KOPT-K1 (cell line): Measurements from ENCODE around the gene TPX2.
"Not testable (repeated sequence)": the region's sequence is repeated elsewhere in the genome, so short reads cannot be mapped to it uniquely, and the experiment has no call there.

Experiments used
- H3K27ac ChIP-seq: fragments of 200-600 bp; sonication (generic); 2 replicates; pipeline ENCODE4 v1.5.1; 2016; ENCODE audit warnings: antibody characterized with exemption, mild to moderate bottlenecking, low read depth, low read length; ENCODE audit not compliant: poor library complexity, severe bottlenecking
- H3K36me3 ChIP-seq: fragments of 200-600 bp; sonication (generic); 2 replicates; pipeline ENCODE4 v1.5.1; 2017; ENCODE audit warnings: antibody characterized with exemption, mild to moderate bottlenecking, low read length, moderate library complexity; ENCODE audit not compliant: insufficient read depth
- H3K9me3 ChIP-seq: fragments of 200-600 bp; sonication (generic); 2 replicates; pipeline ENCODE4 v1.5.1; 2017; ENCODE audit warnings: antibody characterized with exemption, low read length, mild to moderate bottlenecking; ENCODE audit not compliant: insufficient read depth, poor library complexity, severe bottlenecking

Gene TPX2

DNA sequence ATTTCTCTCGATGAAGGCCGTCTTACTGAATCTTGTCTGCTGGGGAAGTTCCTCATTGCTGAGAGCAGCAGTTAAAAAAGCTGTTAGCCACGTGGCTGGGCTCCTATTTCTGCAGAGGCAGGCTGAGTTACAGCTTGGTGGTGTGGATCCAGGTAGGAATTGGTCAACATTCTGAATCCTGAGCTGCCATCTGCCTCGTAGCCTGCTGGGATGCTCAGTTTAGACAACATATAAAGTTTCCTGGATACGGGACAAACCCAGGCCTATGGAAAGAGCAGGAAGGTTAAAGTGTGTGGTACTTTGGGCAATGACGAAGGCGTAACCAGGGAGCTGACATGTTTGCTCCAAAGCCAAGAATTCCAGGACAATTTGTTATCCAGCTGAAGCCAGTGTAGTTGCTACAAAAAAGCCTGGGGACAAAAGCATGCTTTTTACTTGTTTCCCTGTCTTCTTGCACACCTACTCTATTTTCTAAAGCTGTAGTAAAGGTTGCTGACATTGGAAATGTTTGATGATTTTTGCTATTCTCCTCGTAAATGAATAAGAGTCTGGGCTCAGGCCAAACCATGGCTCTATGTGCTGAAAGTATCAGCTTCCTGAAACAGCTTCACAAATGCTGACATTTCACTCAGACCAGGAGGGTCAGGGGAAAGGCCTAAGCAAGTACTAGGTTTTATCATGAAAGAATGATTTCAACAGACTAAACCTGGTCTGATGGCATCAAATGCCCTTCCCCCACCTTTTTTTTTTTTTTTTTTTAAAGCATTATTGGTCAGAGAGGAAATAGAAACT, 67.7 kb downstream of the TPX2 start:
- Histone ChIP-seq H3K36me3 (peaks cover 93% of the 10 kb centered on the region), H3K27ac (no peak overlapping the region)

DNA sequence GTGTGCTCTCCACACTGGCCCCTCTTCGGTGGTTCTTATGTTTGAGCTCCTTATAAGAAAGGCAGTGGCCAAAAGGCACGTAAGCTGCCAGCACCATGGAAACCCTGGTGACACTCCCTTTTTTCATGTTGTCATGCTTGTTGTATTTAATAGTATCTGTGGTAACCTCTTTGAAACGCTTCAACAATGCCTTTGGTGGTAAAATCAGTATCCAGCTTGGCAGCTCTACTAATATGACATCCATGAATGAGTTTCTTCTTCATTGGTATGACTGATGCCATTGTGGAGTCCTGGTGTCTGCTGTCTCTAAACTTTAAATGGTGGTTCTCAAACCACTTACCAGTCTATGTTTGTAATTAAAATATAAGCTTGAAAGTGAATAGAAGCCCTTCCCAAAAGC, 69.4 kb downstream of the TPX2 start:
- H3K27ac ChIP-seq, result no peak overlapping the region
- H3K36me3 ChIP-seq, result peaks cover 86% of the 10 kb centered on the region
- no peaks in the 10 kb centered on the region for H3K9me3 ChIP-seq

More for the DNA sequence above, 67.7 kb downstream of the TPX2 start:
- H3K9me3 ChIP-seq, result no peaks in the 10 kb centered on the region

GRCh38 chr20:31809661-31810060, 70.6 kb downstream of the TPX2 start:
- H3K27ac ChIP-seq, result no peak overlapping the region
- H3K9me3 ChIP-seq, result no peaks in the 10 kb centered on the region
- peaks cover 74% of the 10 kb centered on the region for H3K36me3 ChIP-seq

DNA sequence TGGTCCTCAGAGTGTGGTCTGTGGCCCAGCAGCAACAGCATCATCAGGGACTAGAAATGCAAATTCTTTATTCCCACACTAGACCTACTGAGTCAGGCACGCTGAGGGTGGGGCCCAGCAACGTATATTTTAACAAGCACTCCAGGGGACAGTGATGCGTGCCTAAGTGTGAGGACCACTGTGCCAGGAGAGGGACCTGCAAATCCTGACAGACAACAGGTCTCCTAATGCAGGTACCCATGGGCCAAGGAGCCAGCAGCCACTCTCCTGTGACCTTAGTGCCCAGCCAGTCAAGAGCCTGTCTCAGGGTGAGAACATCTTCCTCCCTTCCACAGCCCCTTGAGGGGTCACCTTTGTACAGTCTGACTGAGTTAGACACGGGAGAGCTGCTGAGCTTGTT, 72.1 kb downstream of the TPX2 start:
- no peaks in the 10 kb centered on the region for H3K9me3 ChIP-seq
- H3K36me3 ChIP-seq, result peaks cover 59% of the 10 kb centered on the region
- no peak overlapping the region for H3K27ac ChIP-seq

- peaks cover 50% of the 10 kb centered on the region for H3K36me3 ChIP-seq
- H3K9me3 ChIP-seq, result no peaks in the 10 kb centered on the region
- H3K27ac ChIP-seq, result no peak overlapping the region
These were observed 73.0 kb downstream of the TPX2 start for GRCh38 chr20:31811796-31812728.

- Histone ChIP-seq H3K27ac (no peak overlapping the region), H3K9me3 (no peaks in the 10 kb centered on the region), H3K36me3 (peaks cover 36% of the 10 kb centered on the region)
These were observed 74.5 kb downstream of the TPX2 start for GRCh38 chr20:31813611-31814010.

GRCh38 chr20:31814142-31814541, 75.1 kb downstream of the TPX2 start:
- H3K27ac ChIP-seq, H3K9me3 ChIP-seq: not testable (repeated sequence)
- H3K36me3 ChIP-seq, result peaks cover 33% of the 10 kb centered on the region

DNA sequence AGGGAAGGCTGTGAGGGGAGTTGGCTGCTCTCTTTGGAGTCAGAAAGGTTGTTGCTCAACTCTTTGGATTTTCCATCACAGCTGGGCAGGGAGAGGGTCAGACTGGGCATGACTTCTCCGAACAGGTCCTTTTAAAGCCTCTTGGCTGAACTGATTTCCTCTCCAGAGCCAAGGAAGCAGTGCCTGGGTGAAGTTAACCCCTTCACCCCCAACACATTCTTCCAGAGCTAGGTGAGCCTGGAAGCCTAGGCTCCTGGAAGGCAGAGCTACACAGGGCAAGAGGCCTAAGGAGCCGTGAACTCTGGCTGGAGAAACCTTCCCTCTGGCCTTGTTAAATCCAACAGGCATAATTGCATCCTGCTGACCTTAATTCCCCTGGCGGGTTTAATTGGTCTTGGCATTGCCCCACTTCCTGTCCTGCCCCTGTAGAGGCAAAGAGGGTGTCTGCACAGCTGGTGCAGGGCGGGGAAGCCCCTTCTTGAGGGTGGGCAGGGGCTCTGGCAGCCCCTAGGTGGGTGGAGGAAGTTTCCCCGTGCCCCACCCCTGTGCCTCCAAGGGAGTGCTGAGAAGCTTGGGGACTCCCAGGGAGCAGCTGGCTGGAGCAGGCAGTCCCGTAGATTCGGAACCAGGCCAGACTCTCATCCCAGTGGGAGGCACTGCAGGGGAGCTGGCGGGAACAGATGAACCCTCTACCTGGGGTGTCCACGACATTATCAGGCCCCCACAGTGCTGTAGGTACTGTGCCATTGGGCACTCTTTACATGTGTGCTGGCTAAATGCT, 76.5 kb downstream of the TPX2 start:
- H3K27ac ChIP-seq, result no peak overlapping the region

DNA sequence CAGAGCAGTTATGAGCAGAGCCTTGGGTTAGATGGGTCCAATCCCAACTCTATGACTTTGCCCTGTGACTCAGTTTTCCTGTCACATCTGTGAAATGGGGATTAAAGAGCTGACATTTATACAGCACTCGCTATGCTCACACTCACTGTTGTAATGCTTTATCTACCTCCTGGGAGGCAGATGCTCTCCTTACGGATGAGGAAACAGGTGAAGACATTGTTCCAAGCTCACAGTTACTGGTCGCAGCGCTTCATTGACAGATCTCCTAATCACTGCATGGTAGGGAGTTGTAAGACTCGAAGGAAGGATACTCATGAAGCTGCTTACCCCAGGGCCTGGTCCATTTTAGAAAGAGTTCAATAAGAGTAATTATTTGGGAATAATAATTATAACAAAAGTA, 77.1 kb downstream of the TPX2 start:
- Histone ChIP-seq H3K27ac (no peak overlapping the region), H3K9me3 (no peaks in the 10 kb centered on the region), H3K36me3 (peaks cover 16% of the 10 kb centered on the region)

More for the DNA sequence above, 76.5 kb downstream of the TPX2 start:
- Histone ChIP-seq H3K9me3 (no peaks in the 10 kb centered on the region), H3K36me3 (peaks cover 22% of the 10 kb centered on the region)

GRCh38 chr20:31817461-31817860, 78.4 kb downstream of the TPX2 start:
- no peaks in the 10 kb centered on the region for H3K9me3 ChIP-seq
- H3K27ac ChIP-seq, result no peak overlapping the region
- peaks cover 4% of the 10 kb centered on the region; the same call in 1 of the 2 replicates for H3K36me3 ChIP-seq

DNA sequence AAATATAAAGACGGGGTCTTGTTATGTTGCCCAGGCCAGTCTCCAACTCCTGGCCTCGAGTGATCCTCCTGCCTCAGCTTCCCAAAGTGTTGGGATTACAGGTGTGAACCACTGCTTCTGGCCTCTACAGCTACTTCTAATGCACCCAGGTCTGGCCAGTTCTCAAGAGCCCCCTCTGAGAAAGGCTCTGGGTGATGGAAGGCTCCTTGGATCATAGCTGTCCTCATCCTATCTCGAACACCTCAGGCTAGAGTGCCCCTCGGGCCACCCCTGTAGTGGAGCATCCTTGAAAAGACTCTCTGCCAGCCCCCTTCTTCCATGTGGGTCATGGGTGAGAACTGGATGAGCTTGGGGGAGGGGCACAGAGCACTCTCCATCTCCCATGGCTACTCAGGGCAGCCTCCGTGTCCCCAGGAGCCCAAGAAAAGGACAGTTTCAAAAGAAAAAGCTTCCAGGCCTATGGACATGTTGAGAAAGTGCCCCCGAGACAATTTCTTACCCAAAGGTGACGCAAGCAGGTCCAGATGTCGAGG, 79.4 kb downstream of the TPX2 start:
- Histone ChIP-seq H3K9me3 (no peaks in the 10 kb centered on the region), H3K27ac (no peak overlapping the region), H3K36me3 (no peaks in the 10 kb centered on the region)

DNA sequence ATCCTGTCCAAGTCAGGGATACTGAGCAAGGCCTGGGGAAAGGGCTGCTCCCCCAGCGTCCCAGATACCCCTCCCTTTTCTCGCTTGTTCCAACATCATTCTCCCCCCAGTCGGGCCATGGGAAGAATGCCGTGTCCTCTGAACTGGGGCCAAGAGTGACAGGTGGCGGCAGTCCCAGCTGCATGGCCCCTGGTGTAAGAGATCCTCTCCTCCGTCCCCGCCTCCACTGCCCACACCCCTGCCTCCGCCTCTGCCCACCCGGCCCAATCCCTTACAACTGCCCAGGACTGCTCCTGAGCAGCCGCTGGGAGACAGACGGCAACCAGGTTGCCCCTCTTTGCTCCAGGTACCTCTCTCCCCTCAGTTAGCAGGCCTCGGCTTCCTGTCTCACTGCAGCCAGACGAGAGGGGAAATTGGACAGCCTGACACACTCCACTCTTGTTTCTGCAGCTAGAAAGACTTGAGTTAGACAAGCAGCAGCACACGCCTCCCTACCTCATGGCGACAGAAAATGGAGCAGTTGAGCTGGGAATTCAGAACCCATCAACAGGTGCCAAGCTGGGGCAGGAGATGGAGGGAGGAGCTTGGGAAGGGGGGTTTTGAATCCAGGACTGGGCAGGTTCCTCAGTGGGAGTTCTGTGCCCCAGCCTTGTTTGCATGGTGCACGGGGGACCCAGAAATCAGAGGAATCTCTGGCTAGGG, 80.1 kb downstream of the TPX2 start, which contains the start of gene MYLK2:
Gene MYLK2 (plus strand): TSS at position 274 of the 702 bp plus-strand sequence. CDS start 225 bp downstream, at position 499.
- H3K27ac ChIP-seq, result no peak within 1 kb of the TSS

GRCh38 chr20:31820228-31820627, 81.1 kb downstream of the TPX2 start:
- H3K27ac ChIP-seq, result no peak overlapping the region
- H3K36me3 ChIP-seq, result no peaks in the 10 kb centered on the region
- no peaks in the 10 kb centered on the region for H3K9me3 ChIP-seq

More for the DNA sequence above, 80.1 kb downstream of the TPX2 start, which contains the start of gene MYLK2:
- no peaks in the 10 kb centered on the region for H3K9me3 ChIP-seq
- H3K36me3 ChIP-seq, result no peaks in the 10 kb centered on the region

GRCh38 chr20:31821427-31821826, 82.3 kb downstream of the TPX2 start:
- H3K36me3 ChIP-seq, result no peaks in the 10 kb centered on the region
- no peak overlapping the region for H3K27ac ChIP-seq
- no peaks in the 10 kb centered on the region for H3K9me3 ChIP-seq
